Mesendoderm (in vitro differentiated cells): Measurements from ENCODE around the gene ITCH.
"Not testable (repeated sequence)": the region's sequence is repeated elsewhere in the genome, so short reads cannot be mapped to it uniquely, and the experiment has no call there.

ENCODE experiments used
- DNase-seq: peaks from one replicate; pipeline ENCODE4 v3.0.0; 2013
- H2AK5ac ChIP-seq: 2 replicates; pipeline ENCODE4 v1.6.1; 2013; ENCODE audit warnings: low read length, inconsistent platforms
- H2BK120ac ChIP-seq: 2 replicates; pipeline ENCODE4 v1.6.1; 2013; ENCODE audit warnings: low read depth, mild to moderate bottlenecking, low read length, moderate library complexity, mixed read lengths
- H2BK15ac ChIP-seq: replicated peaks from 2 replicates; pipeline ENCODE4 v1.6.1; 2013; ENCODE audit warnings: low read depth, mild to moderate bottlenecking, moderate library complexity
- H2BK5ac ChIP-seq: 2 replicates; pipeline ENCODE4 v1.6.1; 2013; ENCODE audit warnings: low read length, inconsistent platforms
- H3K18ac ChIP-seq: 2 replicates; pipeline ENCODE4 v1.6.1; 2013; ENCODE audit warnings: mild to moderate bottlenecking, low read length, mixed read lengths
- H3K23ac ChIP-seq: one replicate; pipeline ENCODE4 v1.6.1; 2013; ENCODE audit warnings: low read length
- H3K27ac ChIP-seq: 2 replicates; pipeline ENCODE4 v1.5.1; 2013; ENCODE audit warnings: low read depth, mild to moderate bottlenecking, inconsistent platforms, low read length, moderate library complexity
- H3K27me3 ChIP-seq: 2 replicates; pipeline ENCODE4 v1.6.1; 2013; ENCODE audit warnings: low read length, control low read depth, mild to moderate bottlenecking, inconsistent platforms; ENCODE audit not compliant: insufficient read depth, poor library complexity
- H3K36me3 ChIP-seq: 2 replicates; pipeline ENCODE4 v1.6.1; 2013; ENCODE audit warnings: low read length, inconsistent platforms; ENCODE audit not compliant: control insufficient read depth, insufficient read depth
- H3K4ac ChIP-seq: one replicate; pipeline ENCODE4 v1.6.1; 2013; ENCODE audit warnings: low read depth, mild to moderate bottlenecking, low read length, moderate library complexity
- H3K4me1 ChIP-seq: 2 replicates; pipeline ENCODE4 v1.6.1; 2013; ENCODE audit warnings: low read depth, low read length, inconsistent platforms; ENCODE audit not compliant: control insufficient read depth
- H3K4me2 ChIP-seq: 2 replicates; pipeline ENCODE4 v1.6.1; 2013; ENCODE audit warnings: low read length
- H3K4me3 ChIP-seq: 2 replicates; pipeline ENCODE4 v1.5.1; 2013; ENCODE audit warnings: mild to moderate bottlenecking, low read length
- H3K56ac ChIP-seq: one replicate; pipeline ENCODE4 v1.6.1; 2013; ENCODE audit warnings: low read length
- H3K79me1 ChIP-seq: 2 replicates; pipeline ENCODE4 v1.6.1; 2013; ENCODE audit warnings: low read length, inconsistent platforms
- H3K79me2 ChIP-seq: 2 replicates; pipeline ENCODE4 v1.6.1; 2013; ENCODE audit warnings: mild to moderate bottlenecking, low read length; ENCODE audit not compliant: control insufficient read depth, insufficient read depth
- H3K9ac ChIP-seq: 2 replicates; pipeline ENCODE4 v1.6.1; 2013; ENCODE audit warnings: low read length, inconsistent platforms
- H4K5ac ChIP-seq: one replicate; pipeline ENCODE4 v1.6.1; 2013; ENCODE audit warnings: low read length
- H4K8ac ChIP-seq: one replicate; pipeline ENCODE4 v1.6.1; 2013; ENCODE audit warnings: low read depth, mild to moderate bottlenecking, control low read depth, low read length, moderate library complexity
- WGBS: extraction: QIAGEN DNeasy Blood & Tissue Kit; methylation state at CpG from one replicate; pipeline ENCODE4 v1.1.7; 2013; ENCODE audit warnings: low lambda C conversion rate, missing lambda C conversion rate; ENCODE audit not compliant: insufficient coverage; ENCODE audit errors: extremely low coverage; 5-methylcytosine and 5-hydroxymethylcytosine counted together

The ITCH gene

DNA sequence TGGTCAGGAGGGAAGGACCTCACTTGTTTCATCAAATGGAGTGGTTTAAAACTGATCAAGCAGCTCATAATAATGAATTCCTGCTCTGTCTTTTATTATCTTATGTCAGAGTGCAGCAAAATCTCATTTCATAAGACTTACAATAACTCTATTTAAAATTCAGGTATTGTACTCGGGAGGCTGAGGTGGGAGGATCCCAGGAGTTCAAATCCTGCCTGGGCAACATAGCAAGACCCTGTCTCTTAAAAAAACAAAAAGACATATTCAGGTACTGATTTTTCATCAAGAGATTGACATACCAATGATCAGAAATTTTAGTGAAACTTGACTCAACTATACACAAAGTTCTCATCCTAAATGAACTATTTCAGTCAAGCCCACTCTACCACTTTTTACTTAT is 147.5 kb downstream of the ITCH start:
- Histone ChIP-seq H2BK5ac (no peak overlapping the region), H3K36me3 (peaks cover 4% of the 10 kb centered on the region)

DNA sequence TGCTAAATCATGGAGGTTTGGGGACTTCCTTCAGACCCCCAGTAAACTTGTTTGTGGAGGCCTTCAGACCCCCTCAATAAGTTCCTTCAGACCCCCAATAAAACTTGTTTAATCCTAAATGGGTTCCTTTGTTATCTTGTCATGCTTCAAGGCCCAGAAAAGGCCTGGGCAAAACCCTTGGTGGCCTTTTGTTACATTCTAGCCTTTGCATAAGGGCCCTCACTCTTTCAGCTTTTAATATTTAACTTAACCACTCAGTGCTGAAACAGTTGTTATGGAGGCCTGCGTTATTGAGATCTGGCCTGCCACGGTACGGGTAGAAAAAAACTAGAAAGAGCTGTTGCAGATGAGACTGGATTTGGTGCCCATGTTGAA is 148.8 kb downstream of the ITCH start:
- Histone ChIP-seq H3K27me3 (no peaks in the 10 kb centered on the region), H3K23ac (no peak overlapping the region), H3K79me2 (no peaks in the 10 kb centered on the region), H4K5ac (no peak overlapping the region), H3K4me2 (no peak overlapping the region), H3K4me3 (no peak overlapping the region), H3K56ac (no peak overlapping the region), H3K36me3 (peaks cover 4% of the 10 kb centered on the region), H3K4me1 (no peaks in the 10 kb centered on the region), H2BK15ac (no peak overlapping the region), H2BK5ac (no peak overlapping the region), H3K9ac (no peak overlapping the region), H3K4ac (no peak overlapping the region), H3K79me1 (no peaks in the 10 kb centered on the region), H2BK120ac (no peak overlapping the region), H4K8ac (no peak overlapping the region), H3K18ac (no peak overlapping the region), H2AK5ac (no peak overlapping the region), H3K27ac (no peak overlapping the region)
- no peak for DNase-seq
- WGBS = no CpG with 5 or more reads among the region's 3 CpGs

More for the DNA sequence above, 147.5 kb downstream of the ITCH start:
- WGBS = no CpG with 5 or more reads among the region's 1 CpG
- Histone ChIP-seq H3K79me2 (no peaks in the 10 kb centered on the region), H2AK5ac (no peak overlapping the region), H4K5ac (no peak overlapping the region), H4K8ac (no peak overlapping the region), H2BK120ac (no peak overlapping the region), H3K4me1 (no peaks in the 10 kb centered on the region), H3K4ac (no peak overlapping the region), H3K79me1 (peaks cover 3% of the 10 kb centered on the region), H3K4me2 (no peak overlapping the region), H3K27me3 (no peaks in the 10 kb centered on the region), H3K27ac (no peak overlapping the region), H3K9ac (no peak overlapping the region), H2BK15ac (no peak overlapping the region), H3K18ac (no peak overlapping the region), H3K56ac (no peak overlapping the region), H3K4me3 (no peak overlapping the region), H3K23ac (no peak overlapping the region)
- no peak for DNase-seq

DNA sequence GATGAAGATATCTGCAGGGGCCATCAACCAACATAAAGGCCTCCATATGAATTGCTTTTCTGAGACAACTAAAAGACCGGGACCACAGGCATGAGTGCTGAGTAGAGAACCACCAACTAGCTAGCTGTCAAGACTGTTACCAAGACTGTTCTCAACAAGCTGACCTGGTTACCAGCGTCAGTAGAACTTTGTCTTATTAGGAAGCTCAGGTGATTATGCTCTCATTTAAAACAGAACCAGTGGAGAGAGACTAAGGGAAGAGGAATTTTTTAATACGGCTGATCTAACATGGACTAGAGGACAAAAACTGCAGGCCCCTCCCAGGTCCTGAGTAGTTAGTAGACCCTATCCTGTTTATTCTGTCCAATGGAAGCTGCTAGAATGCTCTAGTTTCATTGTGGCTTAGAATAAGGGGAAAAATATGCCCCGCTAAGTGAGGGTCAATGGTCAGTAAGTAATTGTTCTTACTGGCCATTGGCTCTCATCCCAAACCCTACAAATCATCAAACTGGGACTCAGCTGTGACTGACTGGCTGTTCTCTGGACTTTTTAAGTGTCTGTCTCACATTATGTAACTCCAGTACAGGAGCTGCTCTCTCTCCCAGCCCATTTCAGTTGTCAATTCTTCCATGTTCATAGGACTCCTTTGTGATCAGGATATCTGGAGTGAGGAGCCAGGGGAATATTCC is 149.3 kb downstream of the ITCH start:
- H3K18ac ChIP-seq = no peak overlapping the region
- H2BK120ac ChIP-seq = no peak overlapping the region
- no peak overlapping the region for H3K9ac ChIP-seq
- H3K4me2 ChIP-seq = no peak overlapping the region
- no peaks in the 10 kb centered on the region for H3K4me1 ChIP-seq
- no peak overlapping the region for H2BK5ac ChIP-seq
- H2BK15ac ChIP-seq = no peak overlapping the region
- no peak for DNase-seq
- H3K4ac ChIP-seq = no peak overlapping the region
- H3K27me3 ChIP-seq = no peaks in the 10 kb centered on the region
- H3K56ac ChIP-seq = no peak overlapping the region
- no peak overlapping the region for H4K8ac ChIP-seq
- H3K79me1 ChIP-seq = no peaks in the 10 kb centered on the region
- H3K27ac ChIP-seq = no peak overlapping the region
- no peak overlapping the region for H4K5ac ChIP-seq
- no peak overlapping the region for H3K4me3 ChIP-seq
- WGBS = no CpG with 5 or more reads among the region's 4 CpGs
- no peak overlapping the region for H3K23ac ChIP-seq
- H3K36me3 ChIP-seq = peaks cover 4% of the 10 kb centered on the region
- H2AK5ac ChIP-seq = no peak overlapping the region
- no peaks in the 10 kb centered on the region for H3K79me2 ChIP-seq

DNA sequence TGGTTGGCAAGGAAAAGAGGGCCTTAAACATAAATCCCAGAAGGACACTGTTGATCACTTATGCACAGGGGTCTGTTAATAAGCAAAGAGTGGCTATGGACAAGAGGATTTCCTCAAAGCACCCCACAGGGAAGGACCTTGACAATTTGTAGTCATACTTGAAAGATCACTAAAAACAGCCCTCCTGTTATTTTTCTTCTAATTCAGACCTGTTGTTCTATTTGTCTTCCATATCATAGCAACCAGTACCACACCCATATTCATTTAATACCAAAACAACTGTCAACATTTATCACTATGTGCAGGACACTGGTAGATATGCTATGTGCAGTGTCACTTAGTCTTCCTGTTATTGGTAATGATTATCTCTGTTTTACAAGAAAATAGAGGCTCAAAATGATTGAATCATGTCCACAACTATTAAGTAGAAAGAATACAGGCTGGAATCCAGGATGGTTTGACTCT is 149.9 kb downstream of the ITCH start:
- Histone ChIP-seq H3K56ac (no peak overlapping the region), H2BK5ac (no peak overlapping the region), H4K8ac (no peak overlapping the region), H3K36me3 (peaks cover 3% of the 10 kb centered on the region), H3K79me2 (peaks cover 3% of the 10 kb centered on the region), H3K4ac (no peak overlapping the region), H3K4me2 (no peak overlapping the region), H3K4me1 (no peaks in the 10 kb centered on the region), H3K79me1 (no peaks in the 10 kb centered on the region), H3K23ac (no peak overlapping the region), H2AK5ac (no peak overlapping the region), H2BK120ac (no peak overlapping the region), H2BK15ac (no peak overlapping the region), H4K5ac (no peak overlapping the region), H3K4me3 (no peak overlapping the region), H3K27ac (no peak overlapping the region), H3K27me3 (no peaks in the 10 kb centered on the region), H3K9ac (no peak overlapping the region), H3K18ac (no peak overlapping the region)
- no peak for DNase-seq

DNA sequence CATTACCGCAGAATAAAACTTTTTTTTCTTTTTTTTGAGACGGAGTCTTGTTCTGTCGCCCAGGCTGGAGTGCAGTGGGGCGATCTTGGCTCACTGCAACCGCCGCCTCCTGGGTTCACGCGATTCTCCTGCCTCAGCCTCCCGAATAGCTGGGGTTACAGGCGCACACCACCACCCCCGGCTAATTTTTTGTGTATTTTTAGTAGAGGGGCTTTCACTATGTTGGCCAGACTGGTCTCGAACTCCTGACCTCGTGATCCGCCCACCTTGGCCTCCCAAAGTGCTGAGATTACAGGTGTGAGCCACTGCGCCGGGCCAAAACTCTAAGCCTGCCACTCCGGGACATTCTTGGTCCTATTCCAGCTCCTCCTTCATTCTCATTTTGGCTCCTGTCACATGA is 151.0 kb downstream of the ITCH start:
- no CpG with 5 or more reads among the region's 17 CpGs for WGBS
- H3K18ac ChIP-seq, H3K23ac ChIP-seq, H2BK120ac ChIP-seq, H3K4ac ChIP-seq, H2BK5ac ChIP-seq, H3K4me2 ChIP-seq, H2AK5ac ChIP-seq, H3K36me3 ChIP-seq, H3K79me1 ChIP-seq, H3K56ac ChIP-seq, H4K8ac ChIP-seq, H3K79me2 ChIP-seq, H2BK15ac ChIP-seq, DNase-seq, H3K27ac ChIP-seq, H3K27me3 ChIP-seq, H3K4me3 ChIP-seq, H4K5ac ChIP-seq, H3K9ac ChIP-seq, H3K4me1 ChIP-seq: not testable (repeated sequence)

DNA sequence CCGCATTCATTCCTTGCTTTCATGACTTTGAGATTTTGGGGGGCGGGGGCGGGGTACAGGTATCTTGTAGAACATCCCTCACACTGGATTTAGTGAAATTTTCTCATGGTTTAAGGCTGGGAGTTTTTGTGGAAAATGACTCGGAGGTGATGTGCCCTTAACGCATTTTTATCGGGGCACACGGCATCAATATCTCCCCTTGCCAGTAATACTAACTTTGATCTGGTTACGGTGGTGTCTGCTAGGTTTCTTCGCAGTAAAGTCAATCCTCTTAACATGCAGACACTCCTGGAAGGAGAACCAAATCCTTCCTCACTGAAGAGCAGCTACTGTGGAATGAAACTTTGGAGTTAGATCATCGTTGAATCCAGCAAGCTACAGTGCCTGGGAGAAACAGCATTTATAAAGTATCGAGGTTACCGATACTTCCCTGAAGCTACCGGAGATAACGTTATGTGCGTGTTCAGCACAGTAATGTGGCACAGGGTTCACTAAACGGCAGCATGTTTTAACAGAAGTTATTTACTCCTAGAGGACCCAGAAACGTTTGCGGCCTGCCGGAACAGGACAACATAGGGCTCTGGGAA is 151.9 kb downstream of the ITCH start:
- Histone ChIP-seq H3K4me1 (no peaks in the 10 kb centered on the region), H3K79me1 (no peaks in the 10 kb centered on the region), H3K4me2 (peak overlapping the region; percentile 34), H3K4me3 (peak overlapping the region; percentile 29), H3K79me2 (peaks cover 9% of the 10 kb centered on the region), H2BK5ac (no peak overlapping the region), H2AK5ac (no peak overlapping the region), H2BK15ac (no peak overlapping the region), H3K23ac (peak overlapping the region; percentile 12), H4K8ac (no peak overlapping the region), H4K5ac (no peak overlapping the region), H3K9ac (peak overlapping the region; percentile 96), H3K36me3 (no peaks in the 10 kb centered on the region), H2BK120ac (no peak overlapping the region), H3K18ac (no peak overlapping the region), H3K4ac (no peak overlapping the region), H3K27me3 (no peaks in the 10 kb centered on the region), H3K56ac (peak overlapping the region; percentile 73), H3K27ac (no peak overlapping the region)
- WGBS = no CpG with 5 or more reads among the region's 19 CpGs
- DNase-seq = no peak
